IPS-NIHi11 (cell line): Measurements from ENCODE around the gene BOD1L1.
A peak's percentile ranks its signal among the peaks of the same experiment; 100 is the strongest.

Experiments used
- DNase-seq: peaks from one replicate; pipeline ENCODE4 v3.0.0; 2012; ENCODE audit warnings: mixed read lengths, low spot score

BOD1L1 gene

GRCh38 chr4:13627606-13628311, at the start of gene BOD1L1:
BOD1L1 (minus strand) TSS chr4:13627725; CDS start chr4:13627587, 138 bp downstream.
- peak; percentile 88 for DNase-seq

GRCh38 chr4:13674971-13675370, 47.4 kb upstream of the BOD1L1 start:
- DNase-seq, result no peak

GRCh38 chr4:13673167-13673566, 45.6 kb upstream of the BOD1L1 start:
- DNase-seq, result no peak

GRCh38 chr4:13670456-13671160, 43.1 kb upstream of the BOD1L1 start:
- no peak for DNase-seq

GRCh38 chr4:13665701-13666660, 38.5 kb upstream of the BOD1L1 start:
- no peak for DNase-seq

GRCh38 chr4:13659341-13660070, 32.0 kb upstream of the BOD1L1 start:
- DNase-seq, result no peak

GRCh38 chr4:13656569-13657405, 29.3 kb upstream of the BOD1L1 start:
- peak; percentile 56 for DNase-seq

GRCh38 chr4:13654162-13654797, 26.8 kb upstream of the BOD1L1 start:
- DNase-seq, result peak; percentile 79

- no peak for DNase-seq
Observed at GRCh38 chr4:13653766-13654161, 26.2 kb upstream of the BOD1L1 start.

GRCh38 chr4:13647031-13647430, 19.5 kb upstream of the BOD1L1 start:
- peak; percentile 18 for DNase-seq

- no peak for DNase-seq
Observed at GRCh38 chr4:13645075-13645474, 17.6 kb upstream of the BOD1L1 start.

GRCh38 chr4:13642170-13642950, 14.8 kb upstream of the BOD1L1 start:
- DNase-seq, result no peak

- no peak for DNase-seq
Observed at GRCh38 chr4:13641084-13641483, 13.6 kb upstream of the BOD1L1 start.

- DNase-seq, result peak; percentile 27
Observed at GRCh38 chr4:13640149-13640940, 12.8 kb upstream of the BOD1L1 start.

- DNase-seq, result no peak
Observed at GRCh38 chr4:13635286-13635799, 7.8 kb upstream of the BOD1L1 start.

- no peak for DNase-seq
Observed at GRCh38 chr4:13633671-13634070, 6.1 kb upstream of the BOD1L1 start.

GRCh38 chr4:13627178-13627605, 333 bp downstream of the BOD1L1 start:
- no peak for DNase-seq

GRCh38 chr4:13626492-13627177, 890 bp downstream of the BOD1L1 start:
- DNase-seq, result no peak
